HepG2 (cell line): ENCODE results near the gene IGF2. TPM values are rescaled to one million over a fixed set of nuclear protein-coding genes. Genes with fewer than 3 reads are reported as not detected.

ENCODE experiments used
- ADNP ChIP-seq: sonication (generic); formaldehyde crosslinking; IDR thresholded peaks from 2 replicates; pipeline ENCODE4 v1.4.0; 2020; ENCODE audit warnings: missing genetic modification reagents
- EHMT2 ChIP-seq: fragments of 200-600 bp; sonication (generic); IDR thresholded peaks from 2 replicates; pipeline ENCODE4 v1.7.0; 2017; ENCODE audit warnings: antibody characterized with exemption, low read depth, low read length, borderline replicate concordance
- ETV5 ChIP-seq: IDR thresholded peaks from 2 replicates; pipeline ENCODE4 v1.6.1; 2018; ENCODE audit warnings: missing biosample characterization, missing genetic modification reagents, inconsistent platforms, borderline replicate concordance
- FOXP1 ChIP-seq, 2 experiments: fragments of 450-650 bp in 1 of 2; IDR thresholded peaks; 2 replicates each; pipeline ENCODE4 v1.6.1; 2017 to 2018; ENCODE audit warnings: antibody characterized with exemption in 1 of 2
- IRF2 ChIP-seq: IDR thresholded peaks from 2 replicates; pipeline ENCODE4 v1.6.1; 2018; ENCODE audit warnings: missing genetic modification reagents, missing compliant biosample characterization
- KDM5A ChIP-seq: fragments of 200-600 bp; sonication (generic); IDR thresholded peaks from 2 replicates; pipeline ENCODE4 v1.7.0; 2018; ENCODE audit warnings: antibody characterized with exemption, mild to moderate bottlenecking, low read length, borderline replicate concordance
- KLF15 ChIP-seq: sonication (generic); formaldehyde crosslinking; IDR thresholded peaks from 2 replicates; pipeline ENCODE4 v1.8.1; 2023; ENCODE audit warnings: borderline replicate concordance, mild to moderate bottlenecking, inconsistent platforms, missing genetic modification reagents, mixed read lengths
- MEIS2 ChIP-seq: sonication (generic); formaldehyde crosslinking; IDR thresholded peaks from 2 replicates; pipeline ENCODE4 v1.9.0; 2021; ENCODE audit warnings: mild to moderate bottlenecking, missing genetic modification reagents
- MTF1 ChIP-seq: sonication (generic); formaldehyde crosslinking; IDR thresholded peaks from 2 replicates; pipeline ENCODE4 v1.5.0; 2020; ENCODE audit warnings: missing genetic modification reagents
- PHF5A ChIP-seq: IDR thresholded peaks from one replicate; pipeline ENCODE4 v1.6.1; 2018; ENCODE audit warnings: low read depth, missing genetic modification reagents; ENCODE audit not compliant: unreplicated experiment
- PRMT3 ChIP-seq: sonication (generic); formaldehyde crosslinking; IDR thresholded peaks from 2 replicates; pipeline ENCODE4 v1.8.1; 2022; ENCODE audit warnings: low read depth, mild to moderate bottlenecking, moderate library complexity, missing genetic modification reagents, borderline replicate concordance
- RBM39 ChIP-seq: fragments of 200-400 bp; formaldehyde crosslinking; IDR thresholded peaks from one replicate; pipeline ENCODE4 v1.6.1; 2018; ENCODE audit warnings: antibody characterized with exemption, mild to moderate bottlenecking, low read depth, low read length; ENCODE audit not compliant: poor library complexity, severe bottlenecking
- TSC22D2 ChIP-seq: sonication (generic); formaldehyde crosslinking; IDR thresholded peaks from 2 replicates; pipeline ENCODE4 v1.5.1; 2020; ENCODE audit warnings: missing genetic modification reagents, mild to moderate bottlenecking, borderline replicate concordance
- ZFP1 ChIP-seq: IDR thresholded peaks from 2 replicates; pipeline ENCODE4 v1.6.1; 2016
- ZFP62 ChIP-seq: sonication (generic); formaldehyde crosslinking; IDR thresholded peaks from 2 replicates; pipeline ENCODE4 v1.4.0; 2020; ENCODE audit warnings: missing genetic modification reagents
- ZNF724P ChIP-seq: sonication (generic); formaldehyde crosslinking; IDR thresholded peaks from 2 replicates; pipeline ENCODE4 v1.8.0; 2022; ENCODE audit warnings: missing genetic modification reagents, borderline replicate concordance
- ZNF878 ChIP-seq: sonication (generic); formaldehyde crosslinking; IDR thresholded peaks from 2 replicates; pipeline ENCODE4 v1.8.1; 2023; ENCODE audit warnings: mild to moderate bottlenecking, missing genetic modification reagents, moderate library complexity
- polyA plus RNA-seq, 8 experiments: library from polyadenylated mRNA; depleted of rRNA in 3 of 8; stranded (reverse) in 7 of 8; unstranded in 1 of 8; fragments of >200 nt; fragmentation: Illumina TruSeq in 4 of 8; extraction: Trizol in 4 of 8; gene quantifications; 2 replicates each; pipeline versions ENCODE4 v1.2.1 to v1.2.3, GENCODE V29; 2011 to 2016; ENCODE audit warnings: low read depth in 4 of 8, missing spikeins in 1 of 8, mixed read lengths in 1 of 8; ENCODE audit not compliant: insufficient read depth in 1 of 8
- total RNA-seq, 5 experiments: library from RNA; depleted of rRNA; stranded (reverse); fragments of >200 nt; fragmentation: Illumina TruSeq; extraction: Trizol; gene quantifications; 2 replicates each; pipeline ENCODE4 v1.2.3, GENCODE V29; 2016; ENCODE audit warnings: low read depth in 1 of 5
- TF ChIP-seq, protein P1 (sequence below): sonication (generic); formaldehyde crosslinking; IDR thresholded peaks from 2 replicates; pipeline ENCODE4 v1.4.0; 2020; ENCODE audit warnings: missing genetic modification reagents
- TF ChIP-seq, protein P2 (sequence below): sonication (generic); formaldehyde crosslinking; IDR thresholded peaks from 2 replicates; pipeline ENCODE4 v1.8.0; 2023; ENCODE audit warnings: mild to moderate bottlenecking, missing genetic modification reagents
- TF ChIP-seq, protein P3 (sequence below): sonication (generic); formaldehyde crosslinking; IDR thresholded peaks from 2 replicates; pipeline ENCODE4 v1.5.1; 2020; ENCODE audit warnings: missing genetic modification reagents, mild to moderate bottlenecking, borderline replicate concordance
- TF ChIP-seq, protein P4 (sequence below): sonication (generic); formaldehyde crosslinking; IDR thresholded peaks from 2 replicates; pipeline ENCODE4 v1.5.1; 2020; ENCODE audit warnings: missing genetic modification reagents, mild to moderate bottlenecking, borderline replicate concordance

Gene IGF2
- total and polyA plus RNA-seq, 2 of the 13 experiments (the other 11 are each of a cell fraction or from before 2014, with no cell fraction given), result 79.1 to 254 TPM

DNA sequence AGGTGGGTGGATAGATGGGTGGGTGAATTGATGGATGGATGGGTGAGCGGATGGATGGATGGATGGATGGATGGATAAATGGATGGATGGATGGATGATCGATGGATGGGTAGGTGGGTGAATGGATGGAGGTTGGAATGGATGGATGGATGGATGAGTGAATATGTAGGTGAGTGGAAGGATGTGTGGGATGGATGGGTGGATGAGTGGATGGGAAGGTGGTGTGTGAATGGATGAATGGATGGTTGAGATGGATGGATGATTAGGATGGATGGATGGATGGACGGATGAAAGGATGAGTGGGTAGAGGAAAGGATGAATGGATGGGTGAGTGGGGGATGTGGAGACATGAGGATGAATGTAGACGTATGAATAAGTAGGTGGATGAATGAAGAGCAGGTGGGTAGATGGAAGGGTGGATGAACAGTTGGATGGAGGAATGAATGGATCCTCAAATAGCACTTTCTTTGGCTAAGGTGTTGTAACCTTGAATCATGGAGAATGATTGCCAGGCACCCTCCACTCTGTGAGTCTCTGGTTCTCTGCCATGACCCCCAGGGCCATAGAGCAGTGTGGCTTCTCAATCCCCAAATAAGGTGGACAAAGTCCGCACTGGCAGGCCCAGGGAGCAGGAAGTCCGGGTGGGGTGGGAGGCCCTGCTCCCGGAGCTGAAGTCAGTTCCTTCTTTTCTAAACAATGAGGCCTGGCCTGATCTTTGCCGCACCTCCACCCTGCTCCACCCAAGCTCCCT lies 36.9 kb downstream of the IGF2 start (continued):
- TF ChIP-seq, protein P1, sequence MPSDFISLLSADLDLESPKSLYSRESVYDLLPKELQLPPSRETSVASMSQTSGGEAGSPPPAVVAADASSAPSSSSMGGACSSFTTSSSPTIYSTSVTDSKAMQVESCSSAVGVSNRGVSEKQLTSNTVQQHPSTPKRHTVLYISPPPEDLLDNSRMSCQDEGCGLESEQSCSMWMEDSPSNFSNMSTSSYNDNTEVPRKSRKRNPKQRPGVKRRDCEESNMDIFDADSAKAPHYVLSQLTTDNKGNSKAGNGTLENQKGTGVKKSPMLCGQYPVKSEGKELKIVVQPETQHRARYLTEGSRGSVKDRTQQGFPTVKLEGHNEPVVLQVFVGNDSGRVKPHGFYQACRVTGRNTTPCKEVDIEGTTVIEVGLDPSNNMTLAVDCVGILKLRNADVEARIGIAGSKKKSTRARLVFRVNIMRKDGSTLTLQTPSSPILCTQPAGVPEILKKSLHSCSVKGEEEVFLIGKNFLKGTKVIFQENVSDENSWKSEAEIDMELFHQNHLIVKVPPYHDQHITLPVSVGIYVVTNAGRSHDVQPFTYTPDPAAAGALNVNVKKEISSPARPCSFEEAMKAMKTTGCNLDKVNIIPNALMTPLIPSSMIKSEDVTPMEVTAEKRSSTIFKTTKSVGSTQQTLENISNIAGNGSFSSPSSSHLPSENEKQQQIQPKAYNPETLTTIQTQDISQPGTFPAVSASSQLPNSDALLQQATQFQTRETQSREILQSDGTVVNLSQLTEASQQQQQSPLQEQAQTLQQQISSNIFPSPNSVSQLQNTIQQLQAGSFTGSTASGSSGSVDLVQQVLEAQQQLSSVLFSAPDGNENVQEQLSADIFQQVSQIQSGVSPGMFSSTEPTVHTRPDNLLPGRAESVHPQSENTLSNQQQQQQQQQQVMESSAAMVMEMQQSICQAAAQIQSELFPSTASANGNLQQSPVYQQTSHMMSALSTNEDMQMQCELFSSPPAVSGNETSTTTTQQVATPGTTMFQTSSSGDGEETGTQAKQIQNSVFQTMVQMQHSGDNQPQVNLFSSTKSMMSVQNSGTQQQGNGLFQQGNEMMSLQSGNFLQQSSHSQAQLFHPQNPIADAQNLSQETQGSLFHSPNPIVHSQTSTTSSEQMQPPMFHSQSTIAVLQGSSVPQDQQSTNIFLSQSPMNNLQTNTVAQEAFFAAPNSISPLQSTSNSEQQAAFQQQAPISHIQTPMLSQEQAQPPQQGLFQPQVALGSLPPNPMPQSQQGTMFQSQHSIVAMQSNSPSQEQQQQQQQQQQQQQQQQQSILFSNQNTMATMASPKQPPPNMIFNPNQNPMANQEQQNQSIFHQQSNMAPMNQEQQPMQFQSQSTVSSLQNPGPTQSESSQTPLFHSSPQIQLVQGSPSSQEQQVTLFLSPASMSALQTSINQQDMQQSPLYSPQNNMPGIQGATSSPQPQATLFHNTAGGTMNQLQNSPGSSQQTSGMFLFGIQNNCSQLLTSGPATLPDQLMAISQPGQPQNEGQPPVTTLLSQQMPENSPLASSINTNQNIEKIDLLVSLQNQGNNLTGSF (CRISPR knock-in tag), result no peak
- TF ChIP-seq KDM5A (no peak), ETV5 (CRISPR knock-in tag) (peak; percentile 88), ZNF878 (CRISPR knock-in tag) (no peak), MEIS2 (no peak), RBM39 (no peak), ZFP1 (CRISPR knock-in tag) (peak; percentile 51; the same call in 1 of the 2 replicates), MTF1 (CRISPR knock-in tag) (no peak), ZNF724P (CRISPR knock-in tag) (0 out of 2 replicates have a peak, but pooled peaks have one; percentile 36), IRF2 (CRISPR knock-in tag) (peak; percentile 62; the same call in 1 of the 2 replicates), PHF5A (CRISPR knock-in tag) (no peak), PRMT3 (CRISPR knock-in tag) (no peak), KLF15 (CRISPR knock-in tag) (no peak), FOXP1 (IDR thresholded peaks at IDR 0.05) (peak; percentile 27; the same call in 1 of the 2 replicates), FOXP1 (CRISPR knock-in tag; IDR thresholded peaks at IDR 0.05) (peak; percentile 10; the same call in 1 of the 2 replicates), ZFP62 (CRISPR knock-in tag) (no peak), ADNP (CRISPR knock-in tag) (no peak), TSC22D2 (CRISPR knock-in tag) (no peak), EHMT2 (peak; percentile 77)
- TF ChIP-seq, protein P2, sequence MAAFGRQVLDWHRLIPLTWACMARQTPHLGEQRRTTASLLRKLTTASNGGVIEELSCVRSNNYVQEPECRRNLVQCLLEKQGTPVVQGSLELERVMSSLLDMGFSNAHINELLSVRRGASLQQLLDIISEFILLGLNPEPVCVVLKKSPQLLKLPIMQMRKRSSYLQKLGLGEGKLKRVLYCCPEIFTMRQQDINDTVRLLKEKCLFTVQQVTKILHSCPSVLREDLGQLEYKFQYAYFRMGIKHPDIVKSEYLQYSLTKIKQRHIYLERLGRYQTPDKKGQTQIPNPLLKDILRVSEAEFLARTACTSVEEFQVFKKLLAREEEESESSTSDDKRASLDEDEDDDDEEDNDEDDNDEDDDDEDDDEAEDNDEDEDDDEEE (CRISPR knock-in tag), result no peak
- TF ChIP-seq, protein P3, sequence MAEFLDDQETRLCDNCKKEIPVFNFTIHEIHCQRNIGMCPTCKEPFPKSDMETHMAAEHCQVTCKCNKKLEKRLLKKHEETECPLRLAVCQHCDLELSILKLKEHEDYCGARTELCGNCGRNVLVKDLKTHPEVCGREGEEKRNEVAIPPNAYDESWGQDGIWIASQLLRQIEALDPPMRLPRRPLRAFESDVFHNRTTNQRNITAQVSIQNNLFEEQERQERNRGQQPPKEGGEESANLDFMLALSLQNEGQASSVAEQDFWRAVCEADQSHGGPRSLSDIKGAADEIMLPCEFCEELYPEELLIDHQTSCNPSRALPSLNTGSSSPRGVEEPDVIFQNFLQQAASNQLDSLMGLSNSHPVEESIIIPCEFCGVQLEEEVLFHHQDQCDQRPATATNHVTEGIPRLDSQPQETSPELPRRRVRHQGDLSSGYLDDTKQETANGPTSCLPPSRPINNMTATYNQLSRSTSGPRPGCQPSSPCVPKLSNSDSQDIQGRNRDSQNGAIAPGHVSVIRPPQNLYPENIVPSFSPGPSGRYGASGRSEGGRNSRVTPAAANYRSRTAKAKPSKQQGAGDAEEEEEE (CRISPR knock-in tag), result no peak
- TF ChIP-seq, protein P4, sequence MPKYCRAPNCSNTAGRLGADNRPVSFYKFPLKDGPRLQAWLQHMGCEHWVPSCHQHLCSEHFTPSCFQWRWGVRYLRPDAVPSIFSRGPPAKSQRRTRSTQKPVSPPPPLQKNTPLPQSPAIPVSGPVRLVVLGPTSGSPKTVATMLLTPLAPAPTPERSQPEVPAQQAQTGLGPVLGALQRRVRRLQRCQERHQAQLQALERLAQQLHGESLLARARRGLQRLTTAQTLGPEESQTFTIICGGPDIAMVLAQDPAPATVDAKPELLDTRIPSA, result no peak
